ENCODE data around the gene GALNT14.

- TF ChIP-seq EP300 (IDR thresholded peaks at IDR 0.05) (no peak), CTCF (IDR thresholded peaks at IDR 0.05) (no peak), POLR2AphosphoS5 (IDR thresholded peaks at IDR 0.05) (no peak), POLR2A (IDR thresholded peaks at IDR 0.05) (no peak)
These were observed 145.5 kb downstream of the GALNT14 start for GRCh38 chr2:30992781-30993180.

Measured in suprapubic skin (tissue), 4 donors.